A549 treated with dexamethasone at 1 μM for 4 hours (cell line): ENCODE measurements around the gene NACC1. TPM values are rescaled to one million over a fixed set of nuclear protein-coding genes. Genes with fewer than 3 reads are reported as not detected.

Experiments used
- total RNA-seq: library from RNA; stranded (reverse); fragments of 200-300 nt; extraction: Qiagen RNA extraction; gene quantifications from 5 replicates; pipeline ENCODE4 v1.2.3, GENCODE V29; 2022

Gene NACC1
- 24.8 to 56.2 TPM (median 47.5 TPM) in 5 replicates for total RNA-seq

GRCh38 chr19:13117772-13118423 is at the start of gene NACC1:
TSS of gene NACC1 (plus strand) at chr19:13118264. CDS start at chr19:13135208, 16,944 bp downstream.

DNA sequence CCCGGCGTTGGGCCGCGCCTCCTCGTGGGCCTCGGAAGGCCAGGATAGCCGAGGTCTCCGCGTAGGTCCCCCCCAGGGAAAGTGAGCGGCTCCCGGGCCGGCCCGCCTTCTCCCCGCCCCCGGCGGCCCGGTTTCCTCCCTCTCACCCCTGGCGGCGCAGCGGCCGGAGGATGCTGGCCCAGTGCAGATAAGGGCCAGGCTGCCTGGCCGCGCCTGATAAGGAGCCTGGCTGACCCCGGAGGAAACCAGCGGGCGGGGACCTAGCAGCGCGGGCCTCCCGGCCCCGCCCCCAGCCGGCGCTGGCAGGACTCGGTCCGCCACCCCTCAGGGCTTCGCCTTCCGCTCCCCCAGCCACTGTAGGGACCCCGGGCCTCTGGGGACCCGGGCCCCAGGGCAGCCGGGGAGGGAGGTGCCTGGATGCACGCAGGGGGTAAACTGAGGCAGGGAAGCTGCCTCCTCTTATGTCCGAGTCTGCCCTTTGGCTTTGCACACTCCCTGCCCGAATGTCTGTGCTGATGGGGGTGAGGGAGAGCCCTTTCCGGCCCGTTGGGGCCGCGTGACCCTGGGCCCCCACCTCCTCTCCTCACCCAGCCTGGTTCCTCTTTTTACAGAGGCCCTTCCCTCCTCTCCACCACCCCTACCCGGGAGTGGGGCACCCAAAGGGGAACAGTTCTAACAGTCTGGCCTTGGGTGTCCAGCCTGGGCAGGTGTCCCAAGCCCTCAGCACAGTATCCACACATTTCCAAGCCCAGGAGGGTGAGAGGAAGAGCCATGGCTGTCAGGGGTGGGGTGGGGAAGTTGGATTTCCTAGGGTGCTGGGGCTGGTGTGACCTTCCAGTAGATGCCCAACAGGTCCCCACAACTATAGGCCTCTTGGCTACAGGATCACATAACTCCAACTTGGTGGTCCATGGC is 15.1 kb upstream of the NACC1 start, which contains the start of gene LYL1:
Gene LYL1 (minus strand): TSS at position 193 of the 915 bp plus-strand sequence. CDS start 1,687 bp downstream, outside the sequence.

DNA sequence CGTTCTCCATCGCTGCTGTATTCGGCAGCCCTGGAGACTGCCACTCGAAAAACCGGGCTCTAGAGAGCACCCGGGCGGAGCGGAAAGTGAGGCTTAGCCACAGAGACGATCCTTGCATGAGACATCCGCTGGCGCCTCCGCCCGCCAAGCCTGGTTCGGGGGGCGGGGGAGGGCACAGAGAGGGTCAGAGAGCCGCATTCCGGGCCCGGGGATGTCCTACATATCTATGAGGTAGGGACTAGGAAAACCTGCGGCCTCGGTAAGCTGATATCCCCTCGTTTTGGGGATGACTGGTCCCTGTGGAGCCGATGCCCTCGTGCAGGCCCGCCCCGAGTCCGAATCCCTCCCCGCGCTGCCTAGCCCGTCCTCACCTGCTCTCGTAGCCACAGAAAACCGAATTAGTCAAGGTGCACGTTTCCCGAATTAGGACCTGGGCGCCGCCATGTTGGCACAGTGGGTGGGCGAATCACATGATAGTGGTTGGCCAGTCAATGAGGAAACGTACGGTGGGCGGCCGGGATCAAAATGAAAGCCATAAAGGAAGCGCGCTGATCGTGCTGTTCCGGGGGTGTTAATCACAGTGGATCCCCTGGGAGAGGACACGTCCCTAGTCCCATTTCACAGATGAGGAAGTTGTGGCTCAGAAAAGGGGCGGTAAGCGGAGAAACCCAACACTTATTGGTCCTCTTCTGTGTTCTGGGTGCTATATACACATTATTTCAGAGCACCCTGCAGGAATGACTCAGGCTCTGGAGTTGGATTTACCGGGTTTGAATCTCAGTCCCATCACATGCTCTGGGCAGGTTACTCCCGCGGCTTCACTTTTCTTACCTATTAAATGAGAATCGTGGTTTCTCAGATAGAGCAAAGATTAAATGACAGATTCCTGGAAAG is 1.5 kb upstream of the NACC1 start, which contains the start of gene TRMT1:
Gene TRMT1 (minus strand): TSS at position 459 of the 894 bp plus-strand sequence. CDS start 341 bp downstream, at position 118.

DNA sequence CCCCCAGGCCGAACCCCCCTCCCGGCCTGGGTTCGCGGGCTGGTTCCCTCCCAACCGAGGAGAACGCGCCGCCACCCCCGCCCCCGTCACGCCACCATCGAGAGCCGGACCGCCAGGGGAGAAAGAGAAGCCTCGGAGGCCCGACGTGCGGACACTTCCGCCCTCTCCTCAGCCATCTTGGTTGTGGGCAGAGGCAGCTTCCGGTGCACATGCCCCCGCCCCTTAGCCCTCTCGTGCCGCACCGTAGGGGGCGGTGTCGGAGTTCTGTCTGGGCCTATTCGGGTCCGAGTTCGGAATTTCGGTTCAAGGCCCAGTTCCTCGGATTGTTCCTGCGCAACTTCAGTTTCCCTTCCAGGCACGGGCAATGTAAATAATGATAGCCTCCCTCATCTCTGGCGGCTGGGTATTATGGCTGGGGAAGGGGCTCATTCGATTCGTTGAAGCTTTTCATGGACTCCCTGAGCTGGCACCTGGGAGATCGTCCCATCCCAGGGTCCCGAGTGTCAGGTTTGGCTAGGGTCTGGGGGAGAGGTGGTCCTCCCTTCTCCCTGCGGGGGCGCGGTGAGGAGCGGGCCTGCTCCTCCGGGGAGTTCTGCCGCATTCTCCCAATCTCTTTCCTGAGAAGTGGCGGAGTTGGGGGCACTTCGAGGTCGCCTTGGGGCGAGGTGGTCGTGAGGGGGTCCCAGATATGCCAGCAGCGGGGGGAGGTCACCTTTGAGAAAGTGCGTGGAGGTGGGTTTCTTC is 32.3 kb downstream of the NACC1 start, which contains the start of the genes IER2 and STX10:
Gene IER2 (plus strand): TSS at position 225 of the 744 bp plus-strand sequence. CDS start 2,776 bp downstream, outside the sequence.
Gene STX10 (minus strand): TSS at position 189 of the 744 bp plus-strand sequence. CDS start 202 bp downstream, outside the sequence.

Other genes starting within 250 kb of the NACC1 start
- gene DNASE2, start 236.8 kb upstream of the NACC1 start, total RNA-seq, result 24.6 to 30.2 TPM (median 28.0 TPM) in 5 replicates
- 0.11 TPM in 1 of 5 replicates, not detected in the others for gene KLF1, start 231.1 kb upstream of the NACC1 start, total RNA-seq
- gene GCDH, start 227.1 kb upstream of the NACC1 start, total RNA-seq, result 8.4 to 9.6 TPM (median 8.5 TPM) in 5 replicates
- gene SYCE2, start 199.0 kb upstream of the NACC1 start, total RNA-seq, result 0.16 to 0.58 TPM (median 0.38 TPM) in 5 replicates
- 55.7 to 78.4 TPM (median 73.9 TPM) in 5 replicates for gene FARSA, start 184.6 kb upstream of the NACC1 start, total RNA-seq
- gene CALR, start 179.7 kb upstream of the NACC1 start, total RNA-seq, result 500 to 578 TPM (median 550 TPM) in 5 replicates
- 64.0 to 86.6 TPM (median 86.0 TPM) in 5 replicates for gene RAD23A, start 172.4 kb upstream of the NACC1 start, total RNA-seq
- 31.0 to 56.0 TPM (median 50.5 TPM) in 5 replicates for gene GADD45GIP1, start 161.0 kb upstream of the NACC1 start, total RNA-seq
- gene DAND5, start 148.7 kb upstream of the NACC1 start, total RNA-seq, result 0.06 to 0.09 TPM (median 0.07 TPM) in 3 of 5 replicates, not detected in the others
- gene NFIX, start 122.8 kb upstream of the NACC1 start, total RNA-seq, result 3.0 to 4.6 TPM (median 4.5 TPM) in 5 replicates
- gene LYL1, start 15.4 kb upstream of the NACC1 start, total RNA-seq, result 0.47 to 0.80 TPM (median 0.69 TPM) in 5 replicates
- 26.3 to 37.8 TPM (median 34.8 TPM) in 5 replicates for gene TRMT1, start 1.5 kb upstream of the NACC1 start, total RNA-seq
- gene STX10, start 32.1 kb downstream of the NACC1 start, total RNA-seq, result 39.8 to 52.7 TPM (median 49.6 TPM) in 5 replicates
- 28.6 to 41.8 TPM (median 33.8 TPM) in 5 replicates for gene IER2, start 32.1 kb downstream of the NACC1 start, total RNA-seq